ENCODE measurements around the gene IL21. TPM values are rescaled to one million over a fixed set of nuclear protein-coding genes. Genes with fewer than 3 reads are reported as not detected.

IL21 gene
- total RNA-seq, 1 experiment from 2014 or later: not detected

DNA sequence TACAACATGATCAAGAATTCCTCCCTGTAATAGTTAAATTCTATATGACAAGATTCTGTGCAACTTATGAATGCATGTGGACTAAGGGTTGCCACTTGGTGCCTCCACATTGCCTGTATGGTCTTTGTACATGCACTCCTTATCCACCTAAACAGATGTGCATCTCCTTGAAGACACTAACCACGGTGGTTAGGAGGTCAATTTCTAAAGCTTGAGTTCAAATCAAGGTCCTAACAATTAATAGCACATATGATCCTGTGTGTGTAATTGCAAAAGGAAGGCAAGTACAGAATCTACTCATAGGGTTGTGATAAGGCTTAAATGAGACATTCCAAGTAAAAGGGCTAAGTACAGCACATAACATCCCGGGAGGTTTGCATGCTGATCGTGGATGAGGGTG, 1.5 kb upstream of the IL21 start:
- no peak overlapping the region for H3K27ac Mint-ChIP-seq (ENCODE audit: unreplicated experiment)
- TF ChIP-seq, protein P1, sequence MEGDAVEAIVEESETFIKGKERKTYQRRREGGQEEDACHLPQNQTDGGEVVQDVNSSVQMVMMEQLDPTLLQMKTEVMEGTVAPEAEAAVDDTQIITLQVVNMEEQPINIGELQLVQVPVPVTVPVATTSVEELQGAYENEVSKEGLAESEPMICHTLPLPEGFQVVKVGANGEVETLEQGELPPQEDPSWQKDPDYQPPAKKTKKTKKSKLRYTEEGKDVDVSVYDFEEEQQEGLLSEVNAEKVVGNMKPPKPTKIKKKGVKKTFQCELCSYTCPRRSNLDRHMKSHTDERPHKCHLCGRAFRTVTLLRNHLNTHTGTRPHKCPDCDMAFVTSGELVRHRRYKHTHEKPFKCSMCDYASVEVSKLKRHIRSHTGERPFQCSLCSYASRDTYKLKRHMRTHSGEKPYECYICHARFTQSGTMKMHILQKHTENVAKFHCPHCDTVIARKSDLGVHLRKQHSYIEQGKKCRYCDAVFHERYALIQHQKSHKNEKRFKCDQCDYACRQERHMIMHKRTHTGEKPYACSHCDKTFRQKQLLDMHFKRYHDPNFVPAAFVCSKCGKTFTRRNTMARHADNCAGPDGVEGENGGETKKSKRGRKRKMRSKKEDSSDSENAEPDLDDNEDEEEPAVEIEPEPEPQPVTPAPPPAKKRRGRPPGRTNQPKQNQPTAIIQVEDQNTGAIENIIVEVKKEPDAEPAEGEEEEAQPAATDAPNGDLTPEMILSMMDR (IDR thresholded peaks at IDR 0.05; ENCODE audit: insufficient read depth in 1 of 2, low read depth in 1 of 2, low read length in 1 of 2, severe bottlenecking in 1 of 2, unreplicated experiment in 1 of 2): no peak
- H3K36me3 Mint-ChIP-seq (ENCODE audit: insufficient read depth, unreplicated experiment): no peaks in the 10 kb centered on the region
- H3K27me3 Mint-ChIP-seq (ENCODE audit: insufficient read depth, unreplicated experiment): no peaks in the 10 kb centered on the region
- ChIA-PET CTCF (no interaction called here), POLR2A (no interaction called here)
- Histone ChIP-seq H3K27me3 (replicated peaks; ENCODE audit: control insufficient read depth, insufficient read depth, low read length) (no peaks in the 10 kb centered on the region), H3K4me3 (ENCODE audit: low read depth, low read length) (no peak overlapping the region), H3K36me3 (ENCODE audit: control insufficient read depth, insufficient read depth, low read length) (no peaks in the 10 kb centered on the region), H3K9me3 (no peaks in the 10 kb centered on the region), H3K4me1 (no peaks in the 10 kb centered on the region)
- no peak overlapping the region for H3K4me3 Mint-ChIP-seq (ENCODE audit: unreplicated experiment)
- no peak for DNase-seq
- intact Hi-C loops (cut with micrococcal nuclease; ENCODE audit: unreplicated experiment): no loop called here
- no peaks in the 10 kb centered on the region for H3K4me1 Mint-ChIP-seq (ENCODE audit: low read depth, unreplicated experiment)
- H3K9me3 Mint-ChIP-seq (ENCODE audit: unreplicated experiment): no peaks in the 10 kb centered on the region
- no TSS peak for BruUV-seq (replicated peaks)

DNA sequence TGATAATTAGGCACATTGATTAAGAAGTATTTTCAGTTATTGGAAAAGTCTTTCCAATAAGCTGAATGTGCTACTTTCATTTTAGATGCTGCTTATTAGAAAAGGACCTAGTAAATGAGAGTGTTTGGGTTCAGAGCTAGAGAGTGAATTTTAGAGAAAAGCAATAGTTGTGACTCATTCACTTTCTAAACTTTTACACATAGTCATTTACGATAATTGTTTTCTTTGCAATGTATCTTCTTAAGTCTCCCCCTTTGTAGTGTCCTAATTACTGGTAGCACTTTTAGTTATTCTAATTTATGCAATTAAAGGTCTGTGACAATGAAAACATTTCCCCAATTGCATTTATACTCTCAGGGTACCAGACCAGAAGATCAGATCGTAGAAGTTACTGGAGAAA, 1.3 kb downstream of the IL21 start:
- intact Hi-C loops (cut with micrococcal nuclease; ENCODE audit: unreplicated experiment): no loop called here
- no peaks in the 10 kb centered on the region for H3K36me3 ChIP-seq (ENCODE audit: control insufficient read depth, insufficient read depth, low read length)
- H3K4me3 ChIP-seq (ENCODE audit: low read depth, low read length): no peak overlapping the region
- no peak for DNase-seq
- no peaks in the 10 kb centered on the region for H3K4me1 ChIP-seq
- H3K4me3 Mint-ChIP-seq (ENCODE audit: unreplicated experiment): no peak overlapping the region
- TF ChIP-seq, protein P1 (IDR thresholded peaks at IDR 0.05; ENCODE audit: insufficient read depth in 1 of 2, low read depth in 1 of 2, low read length in 1 of 2, severe bottlenecking in 1 of 2, unreplicated experiment in 1 of 2): no peak
- no peaks in the 10 kb centered on the region for H3K9me3 ChIP-seq
- H3K4me1 Mint-ChIP-seq (ENCODE audit: low read depth, unreplicated experiment): no peaks in the 10 kb centered on the region
- H3K27me3 Mint-ChIP-seq (ENCODE audit: insufficient read depth, unreplicated experiment): no peaks in the 10 kb centered on the region
- H3K27me3 ChIP-seq (replicated peaks; ENCODE audit: control insufficient read depth, insufficient read depth, low read length): no peaks in the 10 kb centered on the region
- H3K36me3 Mint-ChIP-seq (ENCODE audit: insufficient read depth, unreplicated experiment): no peaks in the 10 kb centered on the region
- no TSS peak for BruUV-seq (replicated peaks)
- ChIA-PET POLR2A (no interaction called here), CTCF (no interaction called here)
- no peaks in the 10 kb centered on the region for H3K9me3 Mint-ChIP-seq (ENCODE audit: unreplicated experiment)
- H3K27ac Mint-ChIP-seq (ENCODE audit: unreplicated experiment): no peak overlapping the region

DNA sequence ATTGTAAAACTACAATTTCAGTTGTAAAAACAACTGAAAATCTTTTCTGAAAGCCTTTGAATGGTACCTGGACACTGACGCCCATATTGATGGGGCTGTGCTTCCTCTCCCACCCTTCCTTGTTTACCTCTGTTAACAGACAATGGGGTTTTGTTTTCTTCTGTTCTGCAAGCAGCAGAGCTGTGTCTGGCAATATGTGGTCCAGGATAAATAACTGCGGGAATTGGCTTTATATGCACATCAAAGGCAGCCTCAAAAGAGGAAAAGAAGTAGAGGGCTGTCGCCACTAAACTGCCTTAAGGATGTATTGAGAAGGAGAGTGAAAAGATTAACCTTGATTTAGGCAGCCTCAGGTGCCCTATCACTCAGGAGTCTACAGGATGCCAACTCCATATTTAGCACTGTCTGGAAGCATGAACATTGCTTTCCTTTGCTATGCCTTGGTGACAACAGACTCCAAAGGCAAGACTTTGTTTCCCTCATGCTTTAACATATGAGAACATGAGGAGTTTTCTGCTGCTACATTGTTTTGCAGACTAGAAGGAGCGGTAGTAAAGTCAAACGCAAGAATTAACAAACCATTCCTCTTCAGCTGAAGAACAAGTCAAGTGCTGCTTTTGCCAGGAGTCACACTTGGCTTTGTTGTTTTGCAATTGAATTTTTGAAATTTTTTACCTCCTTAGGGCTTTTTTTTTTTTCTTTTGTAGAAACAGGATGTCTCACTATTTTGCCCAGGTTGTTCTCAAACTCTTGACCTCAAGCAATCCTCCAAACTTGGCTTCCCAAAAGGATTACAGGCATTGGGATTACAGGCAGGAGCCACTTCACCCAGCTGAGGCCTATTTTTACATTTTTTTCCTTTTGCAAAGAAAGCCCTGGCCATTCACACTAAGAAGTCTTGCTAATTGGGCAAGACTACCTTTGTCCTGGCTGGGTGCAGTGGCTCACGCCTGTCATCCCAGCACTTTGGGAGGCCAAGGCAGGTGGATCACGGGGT, 3.0 kb downstream of the IL21 start:
- Mint-ChIP-seq H3K9me3 (ENCODE audit: unreplicated experiment) (no peaks in the 10 kb centered on the region), H3K27ac (ENCODE audit: unreplicated experiment) (no peak overlapping the region), H3K4me3 (ENCODE audit: unreplicated experiment) (no peak overlapping the region), H3K4me1 (ENCODE audit: low read depth, unreplicated experiment) (no peaks in the 10 kb centered on the region), H3K36me3 (ENCODE audit: insufficient read depth, unreplicated experiment) (no peaks in the 10 kb centered on the region), H3K27me3 (ENCODE audit: insufficient read depth, unreplicated experiment) (no peaks in the 10 kb centered on the region)
- POLR2A ChIA-PET: no interaction called here
- CTCF ChIA-PET: no interaction called here
- TF ChIP-seq, protein P1 (IDR thresholded peaks at IDR 0.05; ENCODE audit: insufficient read depth in 1 of 2, low read depth in 1 of 2, low read length in 1 of 2, severe bottlenecking in 1 of 2, unreplicated experiment in 1 of 2): no peak
- Histone ChIP-seq H3K27me3 (replicated peaks; ENCODE audit: control insufficient read depth, insufficient read depth, low read length) (no peaks in the 10 kb centered on the region), H3K9me3 (no peaks in the 10 kb centered on the region), H3K36me3 (ENCODE audit: control insufficient read depth, insufficient read depth, low read length) (no peaks in the 10 kb centered on the region), H3K4me1 (no peaks in the 10 kb centered on the region), H3K4me3 (ENCODE audit: low read depth, low read length) (no peak overlapping the region)
- BruUV-seq (replicated peaks): no TSS peak
- no peak for DNase-seq
- intact Hi-C loops (cut with micrococcal nuclease; ENCODE audit: unreplicated experiment): no loop called here

Measured in Caco-2 (cell line).